Eye (tissue), 1 donor: ENCODE results near the gene TIMM10B.

Experiments used
- DNase-seq: peaks from one replicate; pipeline ENCODE4 v3.0.0-alpha.2; 2015

The TIMM10B gene

GRCh38 chr11:6481012-6481923 is at the start of gene TIMM10B, which contains the start of gene ARFIP2:
TSS of gene TIMM10B (plus strand) at chr11:6481501. CDS start at chr11:6481517, 16 bp downstream.
TSS of gene ARFIP2 (minus strand) at chr11:6481331. CDS start at chr11:6480421, 910 bp downstream.
- DNase-seq = peak; percentile 99

- DNase-seq = no peak
These were observed 49.4 kb upstream of the TIMM10B start for GRCh38 chr11:6431861-6432260.

- no peak for DNase-seq
These were observed 47.2 kb upstream of the TIMM10B start for GRCh38 chr11:6433998-6434660.

GRCh38 chr11:6437423-6437822 is 43.9 kb upstream of the TIMM10B start:
- DNase-seq = no peak

- no peak for DNase-seq
These were observed 43.3 kb upstream of the TIMM10B start for GRCh38 chr11:6437993-6438392.

GRCh38 chr11:6438979-6439571 is 42.2 kb upstream of the TIMM10B start:
- peak; percentile 70 for DNase-seq

GRCh38 chr11:6440906-6441358 is 40.4 kb upstream of the TIMM10B start, which contains the start of gene HPX:
TSS of gene HPX (minus strand) at chr11:6440987. CDS start at chr11:6440963, 24 bp downstream.
- DNase-seq = no peak

GRCh38 chr11:6442441-6442840 is 38.9 kb upstream of the TIMM10B start:
- no peak for DNase-seq

- peak; percentile 71 for DNase-seq
These were observed 37.9 kb upstream of the TIMM10B start for GRCh38 chr11:6443269-6444003.

- no peak for DNase-seq
These were observed 32.7 kb upstream of the TIMM10B start for GRCh38 chr11:6448574-6448973.

- no peak for DNase-seq
These were observed 29.1 kb upstream of the TIMM10B start for GRCh38 chr11:6452219-6452618.

- DNase-seq = no peak
These were observed 28.1 kb upstream of the TIMM10B start for GRCh38 chr11:6453152-6453551.

- DNase-seq = no peak
These were observed 26.2 kb upstream of the TIMM10B start for GRCh38 chr11:6455070-6455469.

GRCh38 chr11:6456361-6457073 is 24.8 kb upstream of the TIMM10B start:
- no peak for DNase-seq

- no peak for DNase-seq
These were observed 23.6 kb upstream of the TIMM10B start for GRCh38 chr11:6457581-6458320.

- no peak for DNase-seq
These were observed 22.8 kb upstream of the TIMM10B start for GRCh38 chr11:6458352-6459098.

- no peak for DNase-seq
These were observed 22.2 kb upstream of the TIMM10B start for GRCh38 chr11:6459099-6459450.

GRCh38 chr11:6468712-6469495 is 12.4 kb upstream of the TIMM10B start:
- peak; percentile 95 for DNase-seq

- DNase-seq = no peak
These were observed 11.7 kb upstream of the TIMM10B start for GRCh38 chr11:6469599-6469998.

- DNase-seq = peak; percentile 26
These were observed 8.4 kb upstream of the TIMM10B start for GRCh38 chr11:6472934-6473333.
